OCI-LY3 (cell line): Measurements from ENCODE around the gene RAPGEF3.
A peak's percentile ranks its signal among the peaks of the same experiment; 100 is the strongest.

Source experiments
- CTCF ChIP-seq: fragments of 200-600, 300-600 bp; sonication (generic); IDR thresholded peaks from 2 replicates; pipeline ENCODE4 v1.5.1; 2014; ENCODE audit warnings: antibody characterized with exemption, low read length, low read depth
- EZH2phosphoT487 ChIP-seq: fragments of 200-600 bp; shearing (Covaris generic); IDR thresholded peaks from 2 replicates; pipeline ENCODE4 v1.6.1; 2018; ENCODE audit warnings: antibody characterized with exemption, mixed run types, low read depth

- TF ChIP-seq CTCF (peak; percentile 95), EZH2phosphoT487 (no peak)
Observed at GRCh38 chr12:47779301-47779942, 20.7 kb upstream of the RAPGEF3 start.
